HG03432 (cell line): ENCODE measurements around the gene PTPN20.

ENCODE experiments used
- ATAC-seq: cut with Tn5 transposase; IDR thresholded peaks from one replicate; pipeline ENCODE4 v1.9.1; 2021; ENCODE audit warnings: mild to moderate bottlenecking, moderate library complexity; ENCODE audit not compliant: unreplicated experiment

PTPN20 gene

GRCh38 chr10:47046321-47047126, 135.3 kb downstream of the PTPN20 start:
- no peak for ATAC-seq

DNA sequence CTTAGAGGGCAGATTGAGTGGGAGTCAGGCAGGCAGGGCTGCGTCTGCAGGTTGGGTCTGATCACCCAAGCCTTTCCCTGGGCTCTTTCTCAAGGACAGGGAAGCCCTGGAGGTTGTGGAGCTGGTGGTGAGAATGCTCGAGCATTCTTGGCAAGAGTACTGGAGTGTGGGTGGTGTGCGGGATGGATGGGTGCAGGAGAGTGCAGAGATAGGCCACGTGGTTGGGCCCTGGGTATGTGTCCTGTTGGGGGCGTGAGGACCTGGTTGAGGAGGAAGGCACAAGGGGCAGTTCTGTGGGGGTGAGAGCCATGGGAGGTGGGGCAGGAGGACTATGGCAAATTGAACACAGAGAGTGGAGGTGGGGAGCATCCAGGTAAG, 135.9 kb downstream of the PTPN20 start:
- no peak for ATAC-seq

- ATAC-seq = peak; percentile 61
These were observed 136.6 kb downstream of the PTPN20 start for GRCh38 chr10:47047577-47048525.

GRCh38 chr10:47048526-47048905, 137.3 kb downstream of the PTPN20 start:
- no peak for ATAC-seq

DNA sequence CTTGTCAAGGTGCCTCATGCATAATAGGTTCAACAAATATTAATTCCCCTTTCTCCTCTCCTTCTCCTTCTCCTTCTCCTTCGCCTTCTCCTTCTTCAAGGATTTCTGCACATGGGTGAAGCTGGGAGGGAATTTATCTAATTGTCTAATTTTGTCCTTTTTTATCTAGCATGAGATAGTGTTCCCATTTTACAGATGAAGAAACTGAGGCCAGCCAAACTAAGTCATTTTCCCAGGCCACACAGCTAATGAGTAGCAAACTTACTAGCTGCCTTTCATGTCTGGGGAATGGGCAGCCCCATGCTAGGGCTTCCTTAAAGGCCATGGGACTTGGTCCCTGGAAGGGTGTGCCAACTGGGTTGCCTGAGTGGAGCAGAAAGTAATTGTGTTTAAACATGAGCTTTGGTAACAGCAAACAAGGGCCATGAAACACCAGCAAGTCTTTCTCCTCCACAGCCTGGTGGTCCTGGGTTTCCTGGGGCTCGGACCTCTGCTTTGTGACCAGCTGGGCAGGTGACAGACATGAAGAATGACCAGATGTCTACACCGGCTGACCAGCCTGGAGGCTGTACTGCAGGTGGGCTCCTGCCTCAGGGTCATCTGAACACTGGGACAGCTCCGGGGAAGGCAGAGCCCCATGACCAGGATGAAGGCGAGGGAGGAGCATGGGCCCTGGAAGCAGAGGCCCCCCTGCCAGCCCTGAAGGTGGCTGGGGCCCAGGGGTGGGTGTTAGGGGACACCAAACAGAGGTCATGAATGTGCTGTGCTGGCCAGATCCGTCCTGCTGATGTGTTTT, 138.0 kb downstream of the PTPN20 start:
- no peak for ATAC-seq

GRCh38 chr10:47049906-47050305, 138.7 kb downstream of the PTPN20 start:
- ATAC-seq = no peak

GRCh38 chr10:47050618-47051455, 139.6 kb downstream of the PTPN20 start:
- no peak for ATAC-seq

DNA sequence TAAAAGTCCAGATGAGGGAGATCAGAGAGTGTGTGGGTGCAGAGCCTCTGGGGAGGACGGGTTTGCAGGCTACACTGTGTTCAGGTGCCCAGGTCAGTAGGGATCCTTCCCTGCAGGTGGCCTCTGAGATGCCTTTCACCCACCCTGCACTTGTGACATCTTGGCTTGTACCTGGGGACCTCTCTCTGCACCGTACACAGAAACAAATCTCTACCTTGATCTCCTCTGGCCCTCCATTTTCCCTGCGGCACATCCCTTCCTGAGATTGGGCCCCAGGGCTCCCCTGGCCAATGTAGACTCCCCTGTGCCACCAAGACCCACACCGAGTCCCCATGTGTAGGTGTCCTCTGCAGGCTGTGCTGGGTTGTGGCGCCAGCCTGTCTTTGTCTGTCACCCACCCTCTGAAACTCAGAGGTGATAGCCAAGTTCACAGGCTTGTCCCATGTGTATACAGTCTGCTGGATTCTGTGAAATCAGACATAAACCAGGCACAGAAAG, 140.6 kb downstream of the PTPN20 start:
- ATAC-seq = no peak
